Hematopoietic multipotent progenitor cell (in vitro differentiated cells): ENCODE measurements around the gene COL4A1. TPM values are rescaled to one million over a fixed set of nuclear protein-coding genes. Genes with fewer than 3 reads are reported as not detected.

Experiments used
- DNase-seq, 3 donors: peaks; one replicate each; pipeline ENCODE4 v3.0.0-alpha.2; 2011 to 2015; ENCODE audit warnings: low read depth in 2 of 3, low spot score in 2 of 3
- total RNA-seq: library from RNA; depleted of rRNA; stranded (reverse); fragments of >200 nt; gene quantifications from one replicate; pipeline ENCODE4 v1.2.3, GENCODE V29; 2012

Gene COL4A1
- total RNA-seq, 1 donor: under 0.01 TPM

GRCh38 chr13:110310541-110311442 is 3.8 kb upstream of the COL4A1 start:
- no peak for DNase-seq

GRCh38 chr13:110309661-110310524 is 2.9 kb upstream of the COL4A1 start:
- DNase-seq: no peak

GRCh38 chr13:110308656-110309359 is 1.9 kb upstream of the COL4A1 start:
- no peak for DNase-seq

GRCh38 chr13:110307767-110308655 is 1.1 kb upstream of the COL4A1 start:
- peak in 1 of 3 donors; percentile 8 for DNase-seq

GRCh38 chr13:110306340-110306959 is 507 bp downstream of the COL4A1 start:
- DNase-seq: no peak

- peak in 1 of 3 donors; percentile 15 for DNase-seq
Observed at GRCh38 chr13:110305949-110306339, 1.0 kb downstream of the COL4A1 start.

GRCh38 chr13:110305544-110305943 is 1.4 kb downstream of the COL4A1 start:
- no peak for DNase-seq

- DNase-seq: no peak
Observed at GRCh38 chr13:110305001-110305400, 2.0 kb downstream of the COL4A1 start.

- DNase-seq: no peak
Observed at GRCh38 chr13:110304256-110304655, 2.7 kb downstream of the COL4A1 start.

GRCh38 chr13:110303644-110304043 is 3.3 kb downstream of the COL4A1 start:
- no peak for DNase-seq

GRCh38 chr13:110302997-110303396 is 4.0 kb downstream of the COL4A1 start:
- no peak for DNase-seq

- no peak for DNase-seq
Observed at GRCh38 chr13:110301606-110302553, 5.1 kb downstream of the COL4A1 start.

- DNase-seq: no peak
Observed at GRCh38 chr13:110301083-110301482, 5.9 kb downstream of the COL4A1 start.

GRCh38 chr13:110300090-110300815 is 6.7 kb downstream of the COL4A1 start:
- no peak for DNase-seq

- DNase-seq: no peak
Observed at GRCh38 chr13:110299283-110299840, 7.6 kb downstream of the COL4A1 start.

GRCh38 chr13:110298505-110299282 is 8.3 kb downstream of the COL4A1 start:
- peak in 1 of 3 donors; percentile 28 for DNase-seq
